ENCODE measurements around the gene ZNF32. TPM values are rescaled to one million over a fixed set of nuclear protein-coding genes. Genes with fewer than 3 reads are reported as not detected.

The ZNF32 gene
- polyA plus RNA-seq, 1 donor from 2014 or later: 162 TPM

DNA sequence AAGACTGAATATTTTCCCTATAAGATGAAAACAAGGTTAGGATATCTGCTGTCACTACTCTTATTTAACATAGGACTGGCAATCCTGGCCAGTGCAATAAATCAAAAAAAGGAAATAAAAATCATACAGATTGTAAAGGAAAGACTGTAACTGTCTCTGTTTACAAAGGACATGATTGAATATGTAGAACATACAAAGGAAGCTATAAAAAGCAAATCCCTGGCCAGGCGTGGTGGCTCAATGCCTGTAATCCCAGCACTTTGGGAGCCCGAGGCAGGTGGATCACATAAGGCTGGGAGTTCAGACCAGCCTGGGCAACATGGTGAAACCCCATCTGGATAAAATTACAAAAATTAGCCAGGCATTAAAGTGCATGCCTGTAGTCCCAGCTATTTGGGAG, 26.6 kb downstream of the ZNF32 start:
- Histone ChIP-seq H3K4me3 (ENCODE audit: low read length) (no peak overlapping the region), H3K79me2 (replicated peaks; ENCODE audit: insufficient read depth, low read length) (no peaks in the 10 kb centered on the region), H3F3A (ENCODE audit: insufficient read depth, low read length, poor library complexity, severe bottlenecking) (no peaks in the 10 kb centered on the region), H3K9me3 (ENCODE audit: low read length) (peaks cover 6% of the 10 kb centered on the region), H3K27ac (ENCODE audit: low read length) (no peak overlapping the region), H3K36me3 (ENCODE audit: insufficient read depth, low read length) (peaks cover under 1% of the 10 kb centered on the region), H2AFZ (ENCODE audit: low read depth, low read length) (no peak overlapping the region), H3K27me3 (ENCODE audit: insufficient read depth, low read depth, low read length) (no peaks in the 10 kb centered on the region), H4K20me1 (ENCODE audit: insufficient read depth) (no peaks in the 10 kb centered on the region), H3K4me2 (ENCODE audit: low read length) (no peak overlapping the region), H3K9ac (ENCODE audit: low read length) (no peak overlapping the region), H3K9me2 (ENCODE audit: insufficient read depth, low read length) (no peaks in the 10 kb centered on the region)
- no peak for TF ChIP-seq SMC3 (conservative IDR thresholded peaks at IDR 0.05; ENCODE audit: poor library complexity)
- no peak for TF ChIP-seq EP300 (conservative IDR thresholded peaks at IDR 0.05; ENCODE audit: poor library complexity, severe bottlenecking)
- TF ChIP-seq POLR2AphosphoS5 (IDR thresholded peaks at IDR 0.05): no peak
- TF ChIP-seq TAF1 (IDR thresholded peaks at IDR 0.05; ENCODE audit: low read depth): no peak
- TF ChIP-seq, protein P1, sequence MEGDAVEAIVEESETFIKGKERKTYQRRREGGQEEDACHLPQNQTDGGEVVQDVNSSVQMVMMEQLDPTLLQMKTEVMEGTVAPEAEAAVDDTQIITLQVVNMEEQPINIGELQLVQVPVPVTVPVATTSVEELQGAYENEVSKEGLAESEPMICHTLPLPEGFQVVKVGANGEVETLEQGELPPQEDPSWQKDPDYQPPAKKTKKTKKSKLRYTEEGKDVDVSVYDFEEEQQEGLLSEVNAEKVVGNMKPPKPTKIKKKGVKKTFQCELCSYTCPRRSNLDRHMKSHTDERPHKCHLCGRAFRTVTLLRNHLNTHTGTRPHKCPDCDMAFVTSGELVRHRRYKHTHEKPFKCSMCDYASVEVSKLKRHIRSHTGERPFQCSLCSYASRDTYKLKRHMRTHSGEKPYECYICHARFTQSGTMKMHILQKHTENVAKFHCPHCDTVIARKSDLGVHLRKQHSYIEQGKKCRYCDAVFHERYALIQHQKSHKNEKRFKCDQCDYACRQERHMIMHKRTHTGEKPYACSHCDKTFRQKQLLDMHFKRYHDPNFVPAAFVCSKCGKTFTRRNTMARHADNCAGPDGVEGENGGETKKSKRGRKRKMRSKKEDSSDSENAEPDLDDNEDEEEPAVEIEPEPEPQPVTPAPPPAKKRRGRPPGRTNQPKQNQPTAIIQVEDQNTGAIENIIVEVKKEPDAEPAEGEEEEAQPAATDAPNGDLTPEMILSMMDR (IDR thresholded peaks at IDR 0.05; ENCODE audit: poor library complexity, severe bottlenecking): no peak
- no peak for TF ChIP-seq RAD21 (conservative IDR thresholded peaks at IDR 0.05)
- TF ChIP-seq MXI1 (conservative IDR thresholded peaks at IDR 0.05; ENCODE audit: poor library complexity, severe bottlenecking): no peak
- TF ChIP-seq EZH2 (IDR thresholded peaks at IDR 0.05; ENCODE audit: borderline replicate concordance, insufficient read depth, low read length, poor library complexity, severe bottlenecking): no peak
- TF ChIP-seq, protein P2, sequence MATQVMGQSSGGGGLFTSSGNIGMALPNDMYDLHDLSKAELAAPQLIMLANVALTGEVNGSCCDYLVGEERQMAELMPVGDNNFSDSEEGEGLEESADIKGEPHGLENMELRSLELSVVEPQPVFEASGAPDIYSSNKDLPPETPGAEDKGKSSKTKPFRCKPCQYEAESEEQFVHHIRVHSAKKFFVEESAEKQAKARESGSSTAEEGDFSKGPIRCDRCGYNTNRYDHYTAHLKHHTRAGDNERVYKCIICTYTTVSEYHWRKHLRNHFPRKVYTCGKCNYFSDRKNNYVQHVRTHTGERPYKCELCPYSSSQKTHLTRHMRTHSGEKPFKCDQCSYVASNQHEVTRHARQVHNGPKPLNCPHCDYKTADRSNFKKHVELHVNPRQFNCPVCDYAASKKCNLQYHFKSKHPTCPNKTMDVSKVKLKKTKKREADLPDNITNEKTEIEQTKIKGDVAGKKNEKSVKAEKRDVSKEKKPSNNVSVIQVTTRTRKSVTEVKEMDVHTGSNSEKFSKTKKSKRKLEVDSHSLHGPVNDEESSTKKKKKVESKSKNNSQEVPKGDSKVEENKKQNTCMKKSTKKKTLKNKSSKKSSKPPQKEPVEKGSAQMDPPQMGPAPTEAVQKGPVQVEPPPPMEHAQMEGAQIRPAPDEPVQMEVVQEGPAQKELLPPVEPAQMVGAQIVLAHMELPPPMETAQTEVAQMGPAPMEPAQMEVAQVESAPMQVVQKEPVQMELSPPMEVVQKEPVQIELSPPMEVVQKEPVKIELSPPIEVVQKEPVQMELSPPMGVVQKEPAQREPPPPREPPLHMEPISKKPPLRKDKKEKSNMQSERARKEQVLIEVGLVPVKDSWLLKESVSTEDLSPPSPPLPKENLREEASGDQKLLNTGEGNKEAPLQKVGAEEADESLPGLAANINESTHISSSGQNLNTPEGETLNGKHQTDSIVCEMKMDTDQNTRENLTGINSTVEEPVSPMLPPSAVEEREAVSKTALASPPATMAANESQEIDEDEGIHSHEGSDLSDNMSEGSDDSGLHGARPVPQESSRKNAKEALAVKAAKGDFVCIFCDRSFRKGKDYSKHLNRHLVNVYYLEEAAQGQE (IDR thresholded peaks at IDR 0.05; ENCODE audit: borderline replicate concordance): no peak

DNA sequence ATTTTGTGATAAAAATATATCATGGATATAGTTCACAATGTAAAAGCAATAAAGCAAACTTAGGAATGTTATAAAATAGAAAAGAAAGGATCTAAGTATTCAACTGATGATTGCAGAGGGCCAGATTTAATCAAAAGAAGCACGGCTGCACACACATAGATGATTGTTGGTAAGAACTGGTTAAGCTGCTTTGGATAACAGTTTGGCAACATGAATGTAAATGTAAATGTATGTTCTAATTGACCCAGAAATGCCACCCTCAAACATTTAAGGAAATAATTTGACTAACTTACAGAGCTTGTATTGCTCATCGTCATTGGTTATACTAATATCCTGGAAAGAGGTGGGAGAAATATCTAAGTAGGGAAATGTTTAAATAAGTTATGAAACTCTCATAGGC, 29.3 kb downstream of the ZNF32 start:
- Histone ChIP-seq H3K4me2 (ENCODE audit: low read length) (no peak overlapping the region), H3K9me2 (ENCODE audit: insufficient read depth, low read length) (no peaks in the 10 kb centered on the region), H3K9me3 (ENCODE audit: low read length) (peaks cover 15% of the 10 kb centered on the region), H3K9ac (ENCODE audit: low read length) (no peak overlapping the region), H3K4me3 (ENCODE audit: low read length) (no peak overlapping the region), H4K20me1 (ENCODE audit: insufficient read depth) (no peaks in the 10 kb centered on the region), H3K27ac (ENCODE audit: low read length) (no peak overlapping the region), H3K36me3 (ENCODE audit: insufficient read depth, low read length) (peaks cover 10% of the 10 kb centered on the region), H3F3A (ENCODE audit: insufficient read depth, low read length, poor library complexity, severe bottlenecking) (no peaks in the 10 kb centered on the region), H2AFZ (ENCODE audit: low read depth, low read length) (no peak overlapping the region), H3K27me3 (ENCODE audit: insufficient read depth, low read depth, low read length) (no peaks in the 10 kb centered on the region), H3K79me2 (replicated peaks; ENCODE audit: insufficient read depth, low read length) (no peaks in the 10 kb centered on the region)
- no peak for TF ChIP-seq EP300 (conservative IDR thresholded peaks at IDR 0.05; ENCODE audit: poor library complexity, severe bottlenecking)

Measured in neural cell (in vitro differentiated cells).